ENCODE results near the gene SLC7A14. TPM values are rescaled to one million over a fixed set of nuclear protein-coding genes. Genes with fewer than 3 reads are reported as not detected.

Gene SLC7A14
- total and polyA plus RNA-seq, 12 donors: under 0.01 TPM; not detected in 11

DNA sequence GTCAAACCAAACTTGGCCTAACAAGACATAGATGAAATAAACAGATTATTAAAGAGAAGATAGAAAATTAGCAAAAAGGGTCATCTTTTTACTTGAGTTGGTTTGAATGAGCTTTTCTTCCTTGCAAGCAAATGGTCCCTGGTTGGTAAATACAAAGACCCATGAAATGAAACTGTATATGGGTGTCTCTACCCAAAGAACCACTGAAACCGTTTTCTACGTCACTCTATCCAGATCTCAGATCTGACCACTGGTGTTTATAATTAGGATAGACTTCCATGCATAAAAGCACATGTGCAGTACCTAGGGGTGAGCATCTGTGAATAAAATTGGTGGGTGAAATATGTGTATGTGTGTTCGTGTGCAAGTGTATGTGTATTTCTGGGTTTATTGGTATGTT lies 94.0 kb downstream of the SLC7A14 start:
- DNase-seq (no peak), ATAC-seq (no peak)
- H3K27me3 ChIP-seq: peaks cover 0 to 4% (median 0%) of the 10 kb centered on the region in 7 donors
- H3K9me3 ChIP-seq: no peaks in the 10 kb centered on the region
- no peaks in the 10 kb centered on the region for H3K4me1 ChIP-seq
- H3K4me3 ChIP-seq: no peak overlapping the region
- WGBS, 2 donors: 86 to 90% methylated on average over 3 of the region's 3 CpGs
- H3K27ac ChIP-seq: no peak overlapping the region
- H3K36me3 ChIP-seq: no peaks in the 10 kb centered on the region
- intact Hi-C loops (cut with DNase I): no loop called here
- TF ChIP-seq, protein P1, sequence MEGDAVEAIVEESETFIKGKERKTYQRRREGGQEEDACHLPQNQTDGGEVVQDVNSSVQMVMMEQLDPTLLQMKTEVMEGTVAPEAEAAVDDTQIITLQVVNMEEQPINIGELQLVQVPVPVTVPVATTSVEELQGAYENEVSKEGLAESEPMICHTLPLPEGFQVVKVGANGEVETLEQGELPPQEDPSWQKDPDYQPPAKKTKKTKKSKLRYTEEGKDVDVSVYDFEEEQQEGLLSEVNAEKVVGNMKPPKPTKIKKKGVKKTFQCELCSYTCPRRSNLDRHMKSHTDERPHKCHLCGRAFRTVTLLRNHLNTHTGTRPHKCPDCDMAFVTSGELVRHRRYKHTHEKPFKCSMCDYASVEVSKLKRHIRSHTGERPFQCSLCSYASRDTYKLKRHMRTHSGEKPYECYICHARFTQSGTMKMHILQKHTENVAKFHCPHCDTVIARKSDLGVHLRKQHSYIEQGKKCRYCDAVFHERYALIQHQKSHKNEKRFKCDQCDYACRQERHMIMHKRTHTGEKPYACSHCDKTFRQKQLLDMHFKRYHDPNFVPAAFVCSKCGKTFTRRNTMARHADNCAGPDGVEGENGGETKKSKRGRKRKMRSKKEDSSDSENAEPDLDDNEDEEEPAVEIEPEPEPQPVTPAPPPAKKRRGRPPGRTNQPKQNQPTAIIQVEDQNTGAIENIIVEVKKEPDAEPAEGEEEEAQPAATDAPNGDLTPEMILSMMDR (IDR thresholded peaks at IDR 0.05): no peak

DNA sequence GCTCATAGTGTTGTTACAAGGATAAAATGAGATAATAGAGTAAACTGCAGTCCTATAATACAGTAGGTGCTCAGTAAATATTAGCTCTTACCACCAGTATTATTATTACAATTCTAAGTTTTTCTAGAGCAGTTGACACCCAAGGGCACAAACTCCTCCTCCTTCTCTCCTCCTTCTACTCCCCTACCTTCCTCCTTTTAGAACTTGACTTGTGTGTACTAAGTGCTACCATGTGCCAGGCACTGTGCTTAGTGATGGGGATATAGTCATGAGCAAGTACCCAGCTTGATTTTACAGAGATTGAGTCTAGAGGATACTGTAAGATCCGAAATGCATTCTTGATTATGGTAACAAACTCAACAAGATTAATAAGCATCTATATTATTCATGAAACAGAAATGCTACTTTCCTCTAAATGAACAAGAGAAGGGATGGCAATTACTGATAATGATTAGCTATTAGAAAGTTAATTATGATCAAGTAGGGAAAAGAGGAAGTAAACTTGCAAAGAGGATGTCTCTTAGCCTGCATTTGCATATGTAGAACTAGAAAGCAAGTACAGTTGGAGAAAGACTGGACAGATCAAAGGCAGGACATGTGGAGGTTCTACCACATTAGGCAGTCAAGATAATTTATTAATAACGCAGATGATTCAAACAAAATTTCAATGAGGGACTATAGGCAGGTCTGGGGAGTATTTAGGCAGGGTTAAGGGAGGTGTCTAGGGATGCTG lies 94.9 kb downstream of the SLC7A14 start:
- DNase-seq: no peak
- Histone ChIP-seq H3K4me1 (no peaks in the 10 kb centered on the region), H3K4me3 (no peak overlapping the region), H3K27ac (no peak overlapping the region), H3K27me3 (peaks cover 0 to 4% (median 0%) of the 10 kb centered on the region in 7 donors), H3K36me3 (no peaks in the 10 kb centered on the region), H3K9me3 (no peaks in the 10 kb centered on the region)
- TF ChIP-seq, protein P1 (IDR thresholded peaks at IDR 0.05): no peak
- intact Hi-C loops (cut with DNase I): no loop called here
- ATAC-seq: no peak
- WGBS, 2 donors: 88 to 93% methylated on average over 2 of the region's 2 CpGs

DNA sequence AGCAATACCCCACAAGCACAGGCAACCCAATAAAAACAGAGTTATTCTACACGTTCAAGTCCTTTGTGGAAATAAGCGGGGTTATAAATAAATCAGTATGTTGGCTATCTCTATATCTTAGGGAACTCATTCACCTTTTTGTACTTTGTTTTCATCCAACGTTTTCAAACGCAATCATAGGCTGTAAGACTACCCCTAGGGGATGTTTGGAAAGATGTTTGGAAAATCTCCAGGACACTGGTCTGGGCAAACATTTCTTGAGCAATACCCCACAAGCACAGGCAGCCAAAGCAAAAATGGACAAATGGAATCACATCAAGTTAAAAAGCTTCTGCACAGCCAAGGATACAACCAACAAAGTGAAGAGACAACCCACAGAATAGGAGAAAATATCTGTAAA lies 97.1 kb downstream of the SLC7A14 start:
- H3K27me3 ChIP-seq: peaks cover 0 to 4% (median 0%) of the 10 kb centered on the region in 7 donors
- WGBS, 2 donors: 50 to 64% methylated on average over 4 of the region's 4 CpGs
- no peak overlapping the region for H3K4me3 ChIP-seq
- no peaks in the 10 kb centered on the region for H3K9me3 ChIP-seq
- no peaks in the 10 kb centered on the region for H3K4me1 ChIP-seq
- ATAC-seq (no peak), DNase-seq (no peak)
- intact Hi-C loops (cut with DNase I): no loop called here
- H3K27ac ChIP-seq: no peak overlapping the region
- H3K36me3 ChIP-seq: no peaks in the 10 kb centered on the region
- TF ChIP-seq, protein P1 (IDR thresholded peaks at IDR 0.05): no peak

DNA sequence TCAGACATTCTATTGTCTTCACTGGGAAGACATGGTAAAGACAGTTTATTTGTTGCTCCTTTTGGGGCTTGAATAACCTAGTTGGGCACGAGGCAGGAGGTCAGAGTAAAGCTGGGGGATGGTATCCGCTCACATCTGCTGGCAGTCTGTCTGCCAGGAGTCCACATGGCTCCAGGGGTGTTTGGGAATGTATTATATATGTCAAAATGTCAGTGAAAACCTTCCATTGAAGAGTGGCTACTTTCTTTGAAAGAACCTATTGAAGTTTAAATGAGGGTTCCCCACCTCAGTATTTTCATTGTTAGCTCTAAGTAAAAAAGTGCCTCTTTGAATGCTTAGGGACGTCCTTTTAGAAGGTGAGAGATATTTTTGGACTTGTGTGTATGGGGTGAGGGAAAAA lies 98.8 kb downstream of the SLC7A14 start:
- H3K4me3 ChIP-seq: no peak overlapping the region
- peaks cover 0 to 4% (median 0%) of the 10 kb centered on the region in 7 donors for H3K27me3 ChIP-seq
- no peak overlapping the region for H3K27ac ChIP-seq
- DNase-seq: no peak
- H3K36me3 ChIP-seq: no peaks in the 10 kb centered on the region
- no peak for ATAC-seq
- intact Hi-C loops (cut with DNase I): no loop called here
- TF ChIP-seq, protein P1 (IDR thresholded peaks at IDR 0.05): no peak
- H3K4me1 ChIP-seq: no peaks in the 10 kb centered on the region
- no peaks in the 10 kb centered on the region for H3K9me3 ChIP-seq
- 59 to 71% methylated on average over 3 of the region's 3 CpGs for WGBS, 2 donors
